Glutamatergic neuron (in vitro differentiated cells): Measurements from ENCODE around the gene PIGU. TPM values are rescaled to one million over a fixed set of nuclear protein-coding genes. Genes with fewer than 3 reads are reported as not detected.

ENCODE experiments used
- DNase-seq: peaks from one replicate; pipeline ENCODE4 v3.0.0; 2022
- H3K27ac Mint-ChIP-seq: one replicate; pipeline ENCODE4 v1.8.0; 2020; ENCODE audit warnings: mild to moderate bottlenecking, mixed read lengths, inconsistent platforms; ENCODE audit not compliant: unreplicated experiment
- H3K27me3 Mint-ChIP-seq: one replicate; pipeline ENCODE4 v1.8.0; 2020; ENCODE audit warnings: mild to moderate bottlenecking, moderate library complexity, mixed read lengths, inconsistent platforms; ENCODE audit not compliant: unreplicated experiment
- H3K36me3 Mint-ChIP-seq: one replicate; pipeline ENCODE4 v1.8.0; 2020; ENCODE audit warnings: mild to moderate bottlenecking, mixed read lengths, inconsistent platforms; ENCODE audit not compliant: unreplicated experiment
- H3K4me1 Mint-ChIP-seq: one replicate; pipeline ENCODE4 v1.8.0; 2020; ENCODE audit warnings: mild to moderate bottlenecking, low read depth, mixed read lengths, inconsistent platforms; ENCODE audit not compliant: unreplicated experiment
- H3K4me3 Mint-ChIP-seq: one replicate; pipeline ENCODE4 v1.8.0; 2020; ENCODE audit warnings: mild to moderate bottlenecking, mixed read lengths, inconsistent platforms; ENCODE audit not compliant: unreplicated experiment
- H3K9me3 Mint-ChIP-seq: one replicate; pipeline ENCODE4 v1.8.0; 2020; ENCODE audit warnings: mild to moderate bottlenecking, moderate library complexity, mixed read lengths, inconsistent platforms; ENCODE audit not compliant: unreplicated experiment
- total RNA-seq: library from RNA; stranded (reverse); fragmentation: NEBNext Ultra II Directional; extraction: Animal tissue kit (Norgen Biotek cat#: 25700); gene quantifications from one replicate; pipeline ENCODE4 v1.2.1, GENCODE V29; 2021; ENCODE audit not compliant: unreplicated experiment
- TF ChIP-seq, protein P1 (sequence below): fragments of 200-600 bp; sonication (generic); IDR thresholded peaks from one replicate; pipeline ENCODE4 v1.5.0; 2021; ENCODE audit not compliant: partially characterized antibody, unreplicated experiment

Gene PIGU
- total RNA-seq, 1 donor from 2014 or later: 19.4 TPM

DNA sequence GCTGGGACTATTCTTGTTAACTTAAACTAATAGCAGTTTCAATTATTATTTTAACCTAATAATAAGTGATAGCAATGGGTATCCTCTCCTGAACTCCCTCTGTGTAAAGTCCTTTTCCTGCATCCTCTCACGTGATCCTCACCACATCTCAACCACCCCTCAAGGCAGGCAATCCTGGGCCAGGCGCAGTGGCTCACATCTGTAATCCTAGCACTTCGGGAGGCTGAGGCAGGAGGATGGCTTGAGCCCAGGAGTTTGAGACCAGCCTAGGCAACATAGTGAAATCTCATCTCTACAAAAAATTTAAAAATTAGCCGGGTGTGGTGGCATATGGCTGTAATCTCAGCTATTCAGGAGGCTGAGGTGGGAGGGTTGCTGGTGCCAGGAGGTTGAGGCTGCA, 94.7 kb downstream of the PIGU start:
- DNase-seq: no peak
- Mint-ChIP-seq H3K4me3 (no peak overlapping the region), H3K27me3 (no peaks in the 10 kb centered on the region), H3K4me1 (no peaks in the 10 kb centered on the region), H3K36me3 (no peaks in the 10 kb centered on the region), H3K9me3 (no peaks in the 10 kb centered on the region), H3K27ac (no peak overlapping the region)
- TF ChIP-seq, protein P1, sequence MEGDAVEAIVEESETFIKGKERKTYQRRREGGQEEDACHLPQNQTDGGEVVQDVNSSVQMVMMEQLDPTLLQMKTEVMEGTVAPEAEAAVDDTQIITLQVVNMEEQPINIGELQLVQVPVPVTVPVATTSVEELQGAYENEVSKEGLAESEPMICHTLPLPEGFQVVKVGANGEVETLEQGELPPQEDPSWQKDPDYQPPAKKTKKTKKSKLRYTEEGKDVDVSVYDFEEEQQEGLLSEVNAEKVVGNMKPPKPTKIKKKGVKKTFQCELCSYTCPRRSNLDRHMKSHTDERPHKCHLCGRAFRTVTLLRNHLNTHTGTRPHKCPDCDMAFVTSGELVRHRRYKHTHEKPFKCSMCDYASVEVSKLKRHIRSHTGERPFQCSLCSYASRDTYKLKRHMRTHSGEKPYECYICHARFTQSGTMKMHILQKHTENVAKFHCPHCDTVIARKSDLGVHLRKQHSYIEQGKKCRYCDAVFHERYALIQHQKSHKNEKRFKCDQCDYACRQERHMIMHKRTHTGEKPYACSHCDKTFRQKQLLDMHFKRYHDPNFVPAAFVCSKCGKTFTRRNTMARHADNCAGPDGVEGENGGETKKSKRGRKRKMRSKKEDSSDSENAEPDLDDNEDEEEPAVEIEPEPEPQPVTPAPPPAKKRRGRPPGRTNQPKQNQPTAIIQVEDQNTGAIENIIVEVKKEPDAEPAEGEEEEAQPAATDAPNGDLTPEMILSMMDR: no peak

DNA sequence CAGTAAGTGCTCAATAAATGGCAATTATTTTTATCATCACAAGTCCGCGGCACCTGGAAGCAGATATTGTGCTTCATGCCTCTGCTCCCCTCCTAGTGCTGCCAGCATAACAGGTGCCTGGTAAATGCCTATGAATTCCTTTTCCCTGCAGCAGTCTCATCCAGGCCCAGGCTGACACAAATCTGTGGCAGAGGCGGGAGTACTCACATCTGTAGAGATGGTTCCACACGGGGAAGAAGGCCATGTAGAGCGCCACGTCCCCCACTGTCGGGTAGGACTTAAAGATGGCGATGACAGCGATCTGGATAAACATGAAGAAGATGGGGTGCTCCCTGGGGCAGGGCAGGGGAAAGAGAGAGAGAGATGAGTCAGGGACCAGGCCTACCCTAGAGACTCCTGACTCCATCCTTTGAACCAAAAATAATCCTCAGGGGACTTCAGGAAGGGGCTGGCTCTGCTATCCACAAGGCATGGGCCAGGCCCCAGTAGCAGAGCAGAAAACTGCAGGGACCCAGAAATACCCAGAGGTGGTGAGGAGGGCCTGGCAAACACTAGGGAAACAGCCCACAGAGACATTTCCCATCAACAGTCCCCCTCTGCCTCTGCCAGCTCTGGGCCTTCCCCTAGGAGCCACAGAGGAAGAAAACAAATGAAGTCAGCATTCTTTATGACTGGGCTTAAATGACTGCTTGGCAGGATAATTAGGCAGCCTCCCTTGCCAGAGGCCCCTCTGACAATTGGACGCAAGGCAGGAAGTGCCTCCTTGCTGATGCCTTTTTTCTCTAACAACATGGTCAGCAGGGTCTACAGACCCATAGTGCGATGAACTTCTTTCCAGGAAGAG, 95.3 kb downstream of the PIGU start:
- H3K4me3 Mint-ChIP-seq: no peak overlapping the region
- no peaks in the 10 kb centered on the region for H3K27me3 Mint-ChIP-seq
- DNase-seq: no peak
- H3K9me3 Mint-ChIP-seq: no peaks in the 10 kb centered on the region
- TF ChIP-seq, protein P1: no peak
- H3K27ac Mint-ChIP-seq: no peak overlapping the region
- H3K4me1 Mint-ChIP-seq: no peaks in the 10 kb centered on the region
- no peaks in the 10 kb centered on the region for H3K36me3 Mint-ChIP-seq

DNA sequence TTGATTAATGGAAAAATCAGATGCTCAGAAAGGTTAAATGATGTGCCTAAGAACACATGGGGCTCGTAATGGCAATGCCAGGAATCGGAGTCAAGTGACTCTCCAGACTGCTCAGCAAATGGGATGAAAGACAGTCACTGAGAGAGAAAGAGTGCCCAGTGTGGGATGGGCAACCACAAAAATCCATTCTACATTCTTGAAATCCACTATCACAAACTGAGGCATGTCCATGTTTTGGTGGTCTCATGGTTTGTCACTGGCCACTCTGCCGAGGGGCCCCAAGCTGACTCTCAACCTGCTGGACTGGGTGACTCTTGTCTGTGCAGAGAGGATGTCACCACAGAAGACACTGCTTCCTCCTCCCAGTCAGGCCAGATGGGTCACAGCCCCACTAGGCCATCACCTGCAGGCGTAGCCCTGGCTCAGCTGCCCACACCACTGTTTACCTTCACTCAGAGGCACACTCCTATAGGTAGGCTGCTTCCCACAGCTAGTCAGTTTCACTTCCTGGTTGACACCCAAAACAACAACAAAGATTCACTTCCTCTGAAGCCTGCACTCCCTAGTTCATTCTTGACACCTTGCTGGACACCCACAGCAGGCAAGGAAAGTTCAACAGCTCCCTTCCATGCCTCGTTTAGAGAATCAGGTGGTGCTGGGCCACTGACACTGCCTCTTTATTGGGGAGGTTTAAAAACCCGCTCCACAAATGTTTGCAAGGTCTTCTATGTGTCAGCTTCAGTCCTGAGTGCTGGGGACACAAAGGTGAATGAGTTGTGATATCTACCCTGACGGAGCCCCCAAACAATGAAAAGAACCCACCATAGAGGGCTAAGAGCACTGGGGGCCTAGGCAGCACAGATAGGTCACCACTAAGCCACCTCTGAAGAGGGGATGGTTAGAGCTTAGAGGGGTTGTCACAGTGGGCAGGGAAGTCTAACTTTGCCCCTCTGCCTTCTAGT, 96.6 kb downstream of the PIGU start:
- H3K4me3 Mint-ChIP-seq: no peak overlapping the region
- H3K27ac Mint-ChIP-seq: no peak overlapping the region
- no peaks in the 10 kb centered on the region for H3K4me1 Mint-ChIP-seq
- TF ChIP-seq, protein P1: no peak
- no peaks in the 10 kb centered on the region for H3K9me3 Mint-ChIP-seq
- DNase-seq: no peak
- no peaks in the 10 kb centered on the region for H3K36me3 Mint-ChIP-seq
- H3K27me3 Mint-ChIP-seq: no peaks in the 10 kb centered on the region

DNA sequence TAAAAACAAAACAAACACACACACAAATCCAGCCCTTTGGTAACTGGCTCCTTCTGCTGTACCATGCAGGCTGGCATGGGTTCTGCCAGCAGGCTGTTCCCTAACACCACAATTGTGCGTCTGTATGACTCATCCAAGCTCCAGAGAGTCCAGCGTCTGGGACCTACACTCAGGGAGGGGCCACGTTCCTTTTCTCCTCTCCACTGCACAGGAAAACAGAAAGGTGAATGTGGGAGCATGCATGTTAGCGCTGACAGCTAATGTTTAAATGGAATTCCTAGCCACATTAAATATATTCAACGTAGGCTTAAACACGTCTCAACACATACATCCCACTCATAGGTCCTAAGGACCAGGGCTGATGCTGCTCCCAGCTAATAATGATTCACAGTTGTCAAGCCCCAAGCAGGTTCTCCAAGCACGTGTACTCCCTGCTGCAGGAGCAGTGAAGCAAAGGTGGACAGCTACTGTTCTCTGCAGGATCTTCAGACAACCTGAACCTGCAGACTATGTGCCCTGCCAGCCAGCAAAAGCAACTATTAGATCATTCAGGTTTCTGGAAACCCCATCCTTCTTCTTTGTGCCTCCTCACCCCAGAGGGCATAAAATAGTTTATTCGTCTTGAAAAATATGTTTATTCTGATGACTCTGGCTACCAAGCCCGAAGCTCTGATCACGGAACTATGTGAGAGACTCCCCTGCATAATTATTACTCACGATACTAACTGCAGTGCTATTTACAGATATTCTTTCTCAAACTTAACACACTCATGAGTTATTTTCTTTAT, 97.5 kb downstream of the PIGU start:
- H3K4me1 Mint-ChIP-seq: no peaks in the 10 kb centered on the region
- no peaks in the 10 kb centered on the region for H3K27me3 Mint-ChIP-seq
- TF ChIP-seq, protein P1: no peak
- no peaks in the 10 kb centered on the region for H3K36me3 Mint-ChIP-seq
- no peak overlapping the region for H3K4me3 Mint-ChIP-seq
- no peak for DNase-seq
- H3K9me3 Mint-ChIP-seq: no peaks in the 10 kb centered on the region
- H3K27ac Mint-ChIP-seq: no peak overlapping the region
